K562 (cell line): ENCODE results near the gene EHBP1L1. TPM values are rescaled to one million over a fixed set of nuclear protein-coding genes. Genes with fewer than 3 reads are reported as not detected.

ENCODE experiments used
- CBFB ChIP-seq: sonication (generic); formaldehyde crosslinking; IDR thresholded peaks from 2 replicates; pipeline ENCODE4 v1.4.0; 2020; ENCODE audit warnings: mild to moderate bottlenecking, missing genetic modification reagents
- HDAC1 ChIP-seq, 2 experiments: fragments of 450-650 bp; IDR thresholded peaks; 2 replicates each; pipeline ENCODE4 v1.6.1; 2016 to 2017; ENCODE audit warnings: inconsistent platforms in 1 of 2, mild to moderate bottlenecking in 1 of 2, moderate library complexity in 1 of 2
- HMGN3 ChIP-seq: IDR thresholded peaks from 2 replicates; pipeline ENCODE4 v1.6.1; 2011; ENCODE audit warnings: borderline replicate concordance, low read depth, mild to moderate bottlenecking, mixed read lengths, low read length; ENCODE audit not compliant: insufficient read length; ENCODE audit errors: extremely low read depth
- MITF ChIP-seq: IDR thresholded peaks from 2 replicates; pipeline ENCODE4 v1.6.1; 2014; ENCODE audit warnings: antibody characterized with exemption
- NCOR1 ChIP-seq: fragments of 450-650 bp; IDR thresholded peaks from 2 replicates; pipeline ENCODE4 v1.6.1; 2016; ENCODE audit warnings: mild to moderate bottlenecking, moderate library complexity
- NFE2 ChIP-seq: IDR thresholded peaks from 2 replicates; pipeline ENCODE4 v1.6.1; 2014; ENCODE audit warnings: antibody characterized with exemption, low read depth
- NFIC ChIP-seq: fragments of 450-650 bp; IDR thresholded peaks from 2 replicates; pipeline ENCODE4 v1.6.1; 2017; ENCODE audit warnings: mild to moderate bottlenecking, inconsistent platforms
- NR2C2 ChIP-seq, 2 experiments: fragments of 200-800 bp in 1 of 2; sonication (Bioruptor generic) in 1 of 2; sonication (generic) in 1 of 2; formaldehyde crosslinking in 1 of 2; IDR thresholded peaks; 2 replicates each; pipeline versions ENCODE4 v1.6.1 to v1.8.0; 2016 to 2022; ENCODE audit warnings: mild to moderate bottlenecking in 1 of 2, missing compliant biosample characterization in 1 of 2, missing genetic modification characterization in 1 of 2, missing genetic modification reagents in 1 of 2
- PHB2 ChIP-seq: fragments of 450-650 bp; IDR thresholded peaks from 2 replicates; pipeline ENCODE4 v1.6.1; 2017; ENCODE audit warnings: low read depth
- SMAD1 ChIP-seq: fragments of 150-350 bp; IDR thresholded peaks from 2 replicates; pipeline ENCODE4 v1.6.1; 2014; ENCODE audit warnings: low read length, low read depth; ENCODE audit not compliant: partially characterized antibody
- TFAM ChIP-seq: fragments of 250-450 bp; sonication (Bioruptor Pico); conservative IDR thresholded peaks from 2 replicates; pipeline ENCODE4 v1.5.0; 2021; ENCODE audit warnings: mild to moderate bottlenecking, moderate library complexity
- XRCC4 ChIP-seq: IDR thresholded peaks from one replicate; pipeline ENCODE4 v1.6.1; 2011; ENCODE audit not compliant: insufficient read depth, insufficient read length; ENCODE audit errors: extremely low read depth
- ZBTB2 ChIP-seq: fragments of 450-650 bp; IDR thresholded peaks from 2 replicates; pipeline ENCODE4 v1.6.1; 2016; ENCODE audit warnings: antibody characterized with exemption
- ZBTB5 ChIP-seq: fragments of 450-650 bp; IDR thresholded peaks from 2 replicates; pipeline ENCODE4 v1.6.1; 2017; ENCODE audit warnings: antibody characterized with exemption
- ZC3H11A ChIP-seq: IDR thresholded peaks from 2 replicates; pipeline ENCODE4 v1.6.1; 2012; ENCODE audit warnings: low read depth, low read length, improper control_type of control experiment
- ZC3H4 ChIP-seq: sonication (generic); formaldehyde crosslinking; IDR thresholded peaks from 2 replicates; pipeline ENCODE4 v1.9.0; 2021; ENCODE audit warnings: missing genetic modification reagents, borderline replicate concordance
- ZEB2 ChIP-seq: fragments of 450-650 bp; IDR thresholded peaks from 2 replicates; pipeline ENCODE4 v1.6.1; 2016
- ZFX ChIP-seq: sonication (generic); formaldehyde crosslinking; IDR thresholded peaks from 2 replicates; pipeline ENCODE4 v1.8.0; 2022; ENCODE audit warnings: mild to moderate bottlenecking, missing genetic modification reagents, moderate library complexity
- ZKSCAN1 ChIP-seq: fragments of 150-350 bp; IDR thresholded peaks from 2 replicates; pipeline ENCODE4 v1.6.1; 2016; ENCODE audit warnings: low read depth, low read length
- ZNF184 ChIP-seq: sonication (generic); formaldehyde crosslinking; IDR thresholded peaks from 2 replicates; pipeline ENCODE4 v1.5.0; 2020; ENCODE audit warnings: missing genetic modification reagents
- ZNF224 ChIP-seq: sonication (generic); formaldehyde crosslinking; IDR thresholded peaks from 2 replicates; pipeline ENCODE4 v1.8.0; 2022; ENCODE audit warnings: mild to moderate bottlenecking, missing genetic modification reagents
- ZNF23 ChIP-seq: fragments of 250-450 bp; sonication (Bioruptor Pico); IDR thresholded peaks from 2 replicates; pipeline ENCODE4 v1.4.0; 2020; ENCODE audit warnings: mild to moderate bottlenecking
- ZNF347 ChIP-seq: fragments of 450-650 bp; formaldehyde crosslinking; IDR thresholded peaks from 2 replicates; pipeline ENCODE4 v1.4.0; 2020; ENCODE audit warnings: low read depth, mild to moderate bottlenecking, moderate library complexity
- ZNF408 ChIP-seq: fragments of 250-450 bp; sonication (Bioruptor Pico); IDR thresholded peaks from 2 replicates; pipeline ENCODE4 v1.4.0; 2020; ENCODE audit warnings: low read depth, mild to moderate bottlenecking, moderate library complexity
- ZNF584 ChIP-seq: fragments of 200-800 bp; sonication (Bioruptor generic); IDR thresholded peaks from 2 replicates; pipeline ENCODE4 v1.6.1; 2016; ENCODE audit warnings: low read depth, mild to moderate bottlenecking, missing genetic modification characterization, missing compliant biosample characterization
- ZNF785 ChIP-seq: fragments of 250-450 bp; sonication (Bioruptor Pico); IDR thresholded peaks from 2 replicates; pipeline ENCODE4 v1.4.0; 2020; ENCODE audit warnings: mild to moderate bottlenecking
- polyA plus RNA-seq, 8 experiments: library from polyadenylated mRNA; depleted of rRNA in 4 of 8; stranded (reverse) in 5 of 8; unstranded in 3 of 8; fragments of >200 nt; fragmentation: Nextera tagmentation in 2 of 8; fragmentation: Illumina TruSeq in 1 of 8; extraction: Ambion mirVana in 2 of 8; extraction: Trizol in 1 of 8; gene quantifications; 2 replicates each; pipeline versions ENCODE4 v1.2.1 to v1.2.3, GENCODE V29; 2011 to 2014; ENCODE audit warnings: inconsistent platforms in 1 of 8, missing spikeins in 1 of 8
- total RNA-seq, 7 experiments: library from RNA; depleted of rRNA in 6 of 7; stranded (reverse); fragments of >200 nt in 6 of 7; fragmentation: Illumina TruSeq in 2 of 7; extraction: Trizol in 2 of 7; gene quantifications; 2 replicates each; pipeline versions ENCODE4 v1.2.1 to v1.2.3, GENCODE V29; 2011 to 2021; ENCODE audit warnings: low replicate concordance in 1 of 7

Gene EHBP1L1
- total and polyA plus RNA-seq, 9 of the 15 experiments (the other 6 are each of a cell fraction or from before 2014, with no cell fraction given) = 0.03 to 87.1 (median 26.3) TPM

GRCh38 chr11:65575568-65576231 is at the start of gene EHBP1L1 (continued):
- TF ChIP-seq ZNF224 (CRISPR knock-in tag) (no peak), NFIC (no peak; the same call in 1 of the 2 replicates), ZNF785 (CRISPR knock-in tag) (no peak), MITF (no peak), ZNF23 (CRISPR knock-in tag) (no peak), SMAD1 (no peak), ZNF347 (CRISPR knock-in tag) (no peak), ZEB2 (no peak), HMGN3 (no peak), PHB2 (no peak; the same call in 1 of the 2 replicates), ZC3H11A (no peak), ZFX (CRISPR knock-in tag) (no peak; the same call in 1 of the 2 replicates), TFAM (CRISPR knock-in tag) (no peak), ZNF584 (CRISPR knock-in tag) (no peak), NR2C2 (CRISPR knock-in tag; IDR thresholded peaks at IDR 0.05) (no peak), NR2C2 (tag; IDR thresholded peaks at IDR 0.05) (peak; percentile 77), HDAC1 (IDR thresholded peaks at IDR 0.05) (peak in 1 of 2 experiments; percentile 1; a peak in 1 of 4 replicates), NCOR1 (no peak), XRCC4 (no peak), ZKSCAN1 (0 out of 2 replicates have a peak, but pooled peaks have one; percentile 16), ZBTB2 (peak; percentile 18; the same call in 1 of the 2 replicates), ZBTB5 (no peak), ZNF408 (no peak), ZNF184 (CRISPR knock-in tag) (no peak), NFE2 (no peak), ZC3H4 (CRISPR knock-in tag) (no peak; the same call in 1 of the 2 replicates), CBFB (no peak)
